ENCODE data around the gene CLINT1.
"Not testable (repeated sequence)": the region's sequence is repeated elsewhere in the genome, so short reads cannot be mapped to it uniquely, and the experiment has no call there.

CLINT1 gene

DNA sequence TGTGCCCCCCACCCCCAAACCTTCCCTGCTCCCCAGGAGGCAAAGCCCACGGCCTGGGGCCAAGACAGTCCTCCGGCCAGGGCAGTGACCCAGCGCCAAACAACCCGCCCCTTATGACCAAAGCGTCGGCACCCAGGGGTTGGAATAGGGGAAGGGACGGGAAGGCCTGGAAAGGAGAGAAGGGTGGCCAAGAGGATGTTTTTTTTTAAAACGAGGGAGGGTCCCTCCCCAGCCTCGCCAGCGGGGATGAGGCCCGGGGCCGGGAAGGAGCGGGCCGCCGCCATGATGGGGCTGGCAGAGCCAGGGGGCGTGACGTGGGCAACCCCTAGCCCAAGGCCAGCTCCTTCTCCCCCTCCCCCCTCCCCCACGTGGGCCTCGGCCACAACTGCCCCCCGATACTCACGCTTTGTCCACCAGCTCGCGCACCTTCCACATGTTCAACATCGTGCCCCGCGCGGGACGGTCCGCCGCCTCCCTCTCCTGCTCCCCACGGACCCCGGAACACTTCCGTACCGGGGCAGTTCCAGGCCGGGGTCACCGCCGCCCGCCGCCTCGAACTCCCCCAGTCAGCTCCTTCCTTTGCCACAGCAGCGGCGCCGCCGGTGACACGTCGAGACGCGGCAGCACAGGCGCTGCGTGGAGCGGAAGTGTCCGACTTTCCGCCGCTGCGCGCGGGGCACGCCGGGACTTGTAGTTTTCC, at the start of gene CLINT1:
TSS of gene CLINT1 (minus strand) at position 619 of the 700 bp plus-strand sequence. CDS start at position 444, 175 bp downstream.
- peak; percentile 81 for DNase-seq (ENCODE audit: low read depth)

DNA sequence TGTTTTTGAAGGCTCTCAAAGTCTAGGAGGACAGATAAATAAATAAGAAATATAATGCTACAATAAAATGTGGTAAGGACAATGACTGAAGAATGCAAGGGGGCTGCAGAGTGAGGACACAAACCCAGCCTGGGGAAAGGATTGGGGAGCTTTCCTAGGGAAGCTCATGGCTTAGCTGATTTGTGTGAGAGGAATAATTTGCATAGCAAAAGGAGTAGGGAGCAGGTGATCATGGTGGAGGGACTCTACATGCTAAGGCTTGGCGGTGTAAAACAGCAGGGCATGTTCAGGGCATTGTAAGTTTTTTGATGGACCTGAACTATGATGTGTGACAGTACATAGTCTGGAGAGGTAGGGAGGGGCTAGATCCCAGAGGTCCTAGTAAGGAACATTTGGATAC, 49.5 kb upstream of the CLINT1 start:
- DNase-seq (ENCODE audit: low read depth): no peak

DNA sequence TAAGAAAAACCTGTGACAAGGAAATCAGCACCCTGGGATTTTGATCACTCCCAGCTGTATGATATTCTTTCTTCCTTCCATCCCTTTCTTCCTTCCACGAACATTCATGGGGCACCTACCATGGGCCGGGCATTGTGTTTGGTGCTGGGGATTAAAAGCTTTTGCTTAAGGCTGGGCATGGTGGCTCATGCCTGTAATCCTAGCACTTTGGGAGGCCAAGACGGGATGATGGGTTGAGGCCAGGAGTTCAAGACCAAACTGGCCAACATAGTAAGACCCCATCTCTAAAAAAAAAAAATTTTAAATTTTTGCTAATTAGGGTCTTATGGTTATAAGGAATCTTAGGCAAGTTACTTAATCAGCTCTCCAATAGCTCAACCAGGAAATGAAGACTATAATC, 48.5 kb upstream of the CLINT1 start:
- no peak for DNase-seq (ENCODE audit: low read depth)

DNA sequence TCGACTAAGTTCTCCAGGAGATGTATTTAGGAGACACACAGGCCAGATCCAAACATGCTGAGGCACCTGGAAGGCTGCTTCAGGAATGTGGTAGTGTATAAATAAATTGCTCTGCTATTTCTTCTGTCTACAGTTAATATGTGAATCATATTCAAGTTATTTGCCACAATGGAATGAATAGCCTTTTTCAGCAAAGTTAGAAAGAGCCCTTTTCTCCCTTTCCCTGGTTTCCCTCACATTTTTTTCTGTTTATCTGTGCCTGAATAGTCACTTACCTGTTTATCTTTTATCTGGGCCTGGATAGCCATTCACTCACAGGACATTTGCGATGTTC, 44.1 kb upstream of the CLINT1 start:
- no peak for DNase-seq (ENCODE audit: low read depth)

DNA sequence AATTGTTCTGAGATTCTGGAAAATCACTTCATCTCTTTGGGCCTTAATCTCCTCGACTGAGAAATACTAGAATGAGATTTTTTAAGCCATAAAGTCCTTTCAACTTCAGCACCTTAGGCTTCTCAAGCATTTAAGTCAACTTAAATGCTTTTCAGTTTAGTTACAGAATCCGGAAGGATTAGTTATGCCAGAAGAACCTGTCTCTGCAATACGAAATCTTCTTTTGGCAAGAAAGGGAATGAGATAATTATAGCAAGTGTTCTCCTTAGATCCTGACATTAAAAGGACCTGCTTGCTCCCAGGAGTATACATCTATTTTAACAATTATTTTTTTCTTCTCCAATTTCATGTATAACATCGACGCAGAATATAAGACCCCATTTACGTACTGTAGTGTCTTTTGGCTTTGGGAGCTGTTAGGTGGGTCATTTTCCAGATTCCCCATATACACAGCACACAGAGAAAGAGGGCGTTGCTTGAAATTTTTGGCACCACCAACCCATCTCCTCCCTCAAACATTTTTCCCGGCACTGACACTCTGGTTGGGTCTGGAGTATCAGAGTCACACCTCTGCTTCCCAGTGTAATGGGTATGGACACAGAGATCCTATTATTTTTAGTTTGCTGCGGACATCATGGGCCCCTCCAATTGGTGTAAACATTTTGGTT, 43.6 kb upstream of the CLINT1 start:
- DNase-seq (ENCODE audit: low read depth): no peak

DNA sequence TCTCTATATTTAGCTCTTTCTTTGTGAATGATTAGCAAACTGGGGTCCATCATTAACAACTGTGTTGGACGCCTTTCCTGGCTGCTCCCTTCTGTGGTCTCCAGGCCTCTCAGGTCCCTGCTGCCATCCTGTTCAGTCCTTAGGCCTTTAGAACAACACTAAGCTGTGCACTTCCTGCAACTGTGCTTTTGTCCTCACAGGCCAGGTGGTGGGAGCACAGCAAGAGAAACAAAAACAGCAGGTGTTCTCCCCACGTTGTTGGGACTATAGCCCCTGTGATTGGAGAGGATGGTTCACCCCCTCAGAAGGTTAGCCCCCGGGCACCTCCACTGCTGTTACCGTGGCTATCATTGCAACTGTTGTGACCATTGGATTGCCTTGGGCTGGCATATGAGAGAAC, 41.7 kb upstream of the CLINT1 start:
- no peak for DNase-seq (ENCODE audit: low read depth)

DNA sequence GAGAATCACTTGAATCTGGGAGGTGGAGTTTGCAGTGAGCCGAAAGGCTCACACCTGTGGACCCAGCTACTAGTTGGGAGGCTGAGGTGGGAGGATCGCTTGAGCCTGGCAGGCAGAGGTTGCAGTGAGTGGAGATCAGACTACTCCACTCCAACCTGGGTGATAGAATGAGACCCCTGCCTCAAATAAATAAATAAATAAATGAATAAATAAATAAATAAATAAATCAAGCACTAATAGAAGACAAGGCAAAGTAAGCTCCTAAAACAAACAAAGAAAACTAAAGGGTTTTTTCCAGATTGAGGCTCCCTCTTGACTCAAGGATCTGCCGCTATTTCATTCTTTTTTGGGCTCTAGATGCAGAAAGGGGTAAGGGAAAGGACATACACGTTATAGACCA, 34.7 kb upstream of the CLINT1 start:
- no peak for DNase-seq (ENCODE audit: low read depth)

DNA sequence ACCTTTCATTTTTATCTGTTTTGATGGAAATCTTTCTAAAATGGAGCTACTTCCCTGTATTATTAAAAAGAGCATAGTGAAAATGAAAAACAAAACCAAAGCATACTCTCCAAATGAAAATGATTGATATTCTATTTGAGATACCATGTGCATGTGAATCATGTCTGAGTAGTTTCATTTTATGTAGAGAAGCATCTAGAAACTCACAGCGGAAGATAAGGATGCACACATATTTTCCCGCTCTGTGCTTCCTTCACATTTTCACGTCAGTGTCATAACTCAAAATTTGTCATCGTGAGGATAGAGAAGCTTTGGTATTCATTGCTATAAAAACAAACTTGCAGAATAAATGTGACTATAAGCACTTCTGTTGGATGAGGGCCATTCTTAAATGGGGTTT, 34.0 kb upstream of the CLINT1 start:
- no peak for DNase-seq (ENCODE audit: low read depth)

DNA sequence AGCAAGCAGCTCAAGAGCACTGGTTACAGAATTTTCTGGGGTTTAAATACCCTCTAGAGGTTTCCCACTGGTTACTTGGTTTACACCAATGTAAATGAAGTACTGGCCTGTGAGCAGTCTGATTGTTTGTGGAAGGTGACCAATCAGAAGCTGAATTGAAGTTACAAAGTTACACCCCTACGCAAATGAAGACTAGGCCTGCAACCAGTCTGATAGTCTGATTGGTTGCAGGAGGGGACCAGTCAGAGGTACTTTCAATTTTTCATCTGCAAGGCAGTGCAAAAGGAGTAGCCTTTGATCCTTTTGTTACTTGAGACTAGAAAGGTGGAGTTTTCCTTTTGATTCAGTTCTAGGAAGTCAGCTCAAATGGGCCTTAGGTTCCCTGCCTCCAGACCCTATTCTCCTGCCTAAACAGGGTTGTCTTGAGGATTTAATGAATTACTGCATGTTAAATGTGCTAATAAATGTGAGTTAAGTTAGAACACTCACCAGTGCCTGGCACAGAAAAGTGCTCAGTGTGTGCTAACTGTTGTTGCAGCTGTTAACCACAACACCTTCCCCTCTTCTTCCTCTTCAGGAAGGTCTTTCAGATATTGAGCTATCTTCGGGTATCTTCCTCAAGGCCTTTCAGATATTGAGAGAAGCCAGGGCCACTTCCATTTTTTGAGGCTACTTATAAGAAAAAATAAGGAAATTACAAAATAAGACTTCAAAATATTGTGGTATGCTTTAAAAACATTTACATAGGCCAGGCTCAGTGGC, 32.1 kb upstream of the CLINT1 start:
- no peak for DNase-seq (ENCODE audit: low read depth)

DNA sequence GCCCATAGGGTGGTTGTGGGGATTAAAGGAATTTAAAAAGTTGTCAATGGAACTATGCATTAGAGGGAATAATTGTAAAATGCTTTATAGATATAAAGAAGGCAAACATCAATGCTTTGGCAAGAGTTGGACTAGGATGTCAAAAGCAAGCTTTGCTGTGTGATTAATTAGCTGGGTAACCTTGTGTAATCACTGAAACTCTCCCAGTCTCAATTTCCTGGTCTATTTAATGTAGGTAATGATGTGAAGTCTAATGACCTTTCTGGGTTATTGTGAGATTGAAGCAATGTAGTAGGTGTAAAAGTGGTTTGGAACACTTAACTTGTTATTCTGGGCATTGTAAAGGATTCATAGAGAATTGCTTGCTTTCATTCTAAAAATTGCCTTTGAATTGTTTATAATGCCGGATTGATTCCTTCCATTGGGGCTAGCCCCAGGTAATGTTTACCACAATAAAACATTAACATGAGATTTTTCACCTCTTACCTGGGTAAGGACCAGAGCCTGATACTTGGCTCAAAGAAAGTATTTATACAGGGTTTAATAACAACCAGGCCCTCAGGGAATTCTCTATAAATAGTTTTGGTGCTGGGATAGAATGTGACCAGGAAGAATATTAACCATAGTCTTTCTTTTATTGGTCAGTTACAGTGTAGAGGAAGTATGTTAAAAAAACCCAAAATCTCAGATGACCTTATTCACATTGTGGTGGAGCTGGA, 30.0 kb upstream of the CLINT1 start:
- DNase-seq (ENCODE audit: low read depth): no peak

DNA sequence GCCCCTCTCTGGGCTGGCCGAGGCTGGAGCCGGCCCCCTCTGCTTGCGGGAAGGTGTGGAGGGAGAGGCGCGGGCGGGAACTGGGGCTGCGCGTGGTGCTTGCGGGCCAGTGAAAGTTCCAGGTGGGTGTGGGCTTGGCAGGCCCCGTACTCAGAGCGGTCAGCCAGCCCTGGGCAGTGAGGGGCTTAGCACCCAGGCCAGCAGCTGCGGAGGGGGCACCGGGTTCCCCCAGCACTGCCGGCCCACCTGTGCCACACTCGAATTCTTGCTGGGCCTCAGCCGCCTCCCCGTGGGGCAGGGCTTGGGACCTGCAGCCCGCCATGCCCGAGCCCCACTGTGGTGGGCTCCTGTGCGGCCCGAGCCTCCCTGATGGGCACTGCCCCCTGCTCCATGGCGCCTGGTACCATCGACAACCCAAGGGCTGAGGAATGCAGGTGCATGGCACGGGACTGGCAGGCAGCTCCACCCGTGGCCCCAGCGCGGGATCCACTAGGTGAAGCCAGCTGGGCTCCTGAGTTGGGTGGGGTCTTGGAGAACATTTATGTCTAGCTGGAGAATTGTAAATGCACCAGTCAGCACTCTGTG, 27.9 kb upstream of the CLINT1 start:
- DNase-seq (ENCODE audit: low read depth): no peak

DNA sequence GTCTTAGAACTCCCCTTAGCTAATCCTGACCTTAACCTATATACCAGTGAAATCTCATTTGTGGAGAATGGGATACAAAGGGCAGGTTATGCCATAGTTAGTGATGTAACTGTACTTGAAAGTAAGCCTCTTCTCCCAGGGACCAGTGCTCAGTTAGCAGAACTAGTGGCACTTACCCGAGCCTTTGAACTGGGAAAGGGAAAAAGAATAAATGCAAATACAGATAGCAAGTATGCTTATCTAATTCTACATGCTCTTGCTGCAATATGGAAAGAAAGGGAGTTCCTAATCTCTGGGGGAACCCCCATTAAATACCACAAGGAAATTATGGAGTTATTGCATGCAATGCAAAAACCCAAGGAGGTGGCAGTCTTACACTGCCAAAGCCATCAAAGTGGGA, 26.1 kb upstream of the CLINT1 start:
- DNase-seq (ENCODE audit: low read depth): not testable (repeated sequence)

DNA sequence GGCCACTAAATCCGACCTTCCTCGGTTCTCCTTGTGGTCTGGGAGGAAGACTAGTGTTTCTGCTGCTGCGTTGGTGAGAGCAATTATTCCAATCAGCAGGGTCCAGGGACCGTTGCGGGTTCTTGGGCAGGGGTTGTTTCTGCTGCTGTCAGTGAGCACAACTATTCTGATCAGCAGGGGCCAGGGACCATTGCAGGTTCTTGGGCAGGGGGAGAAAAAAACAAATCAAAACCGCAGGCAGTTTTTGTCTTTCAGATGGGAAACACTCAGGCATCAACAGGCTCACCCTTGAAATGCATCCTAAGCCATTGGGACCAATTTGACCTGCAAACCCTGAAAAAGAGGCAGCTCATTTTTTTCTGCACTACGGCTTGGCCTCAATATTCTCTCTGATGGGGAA, 22.6 kb upstream of the CLINT1 start:
- not testable (repeated sequence) for DNase-seq (ENCODE audit: low read depth)

DNA sequence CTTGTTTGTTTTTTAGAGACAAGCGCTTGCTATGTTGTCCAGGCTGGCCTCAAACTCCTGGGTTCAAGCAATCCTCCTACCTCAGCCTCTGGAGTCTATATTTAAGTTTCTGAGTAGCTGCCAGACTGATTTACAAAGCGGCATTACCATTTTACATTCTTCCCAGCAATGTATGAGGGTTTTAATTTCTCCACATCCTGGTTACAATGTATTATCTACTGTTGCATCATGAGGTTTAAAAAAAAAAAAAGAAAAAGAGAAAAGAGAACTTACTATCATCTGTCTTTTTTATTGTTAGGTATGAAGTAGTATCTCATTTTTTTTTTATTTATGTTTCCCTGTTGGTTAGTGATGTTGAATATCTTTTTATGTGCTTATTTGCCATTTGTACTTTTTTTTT, 18.9 kb upstream of the CLINT1 start:
- no peak for DNase-seq (ENCODE audit: low read depth)

DNA sequence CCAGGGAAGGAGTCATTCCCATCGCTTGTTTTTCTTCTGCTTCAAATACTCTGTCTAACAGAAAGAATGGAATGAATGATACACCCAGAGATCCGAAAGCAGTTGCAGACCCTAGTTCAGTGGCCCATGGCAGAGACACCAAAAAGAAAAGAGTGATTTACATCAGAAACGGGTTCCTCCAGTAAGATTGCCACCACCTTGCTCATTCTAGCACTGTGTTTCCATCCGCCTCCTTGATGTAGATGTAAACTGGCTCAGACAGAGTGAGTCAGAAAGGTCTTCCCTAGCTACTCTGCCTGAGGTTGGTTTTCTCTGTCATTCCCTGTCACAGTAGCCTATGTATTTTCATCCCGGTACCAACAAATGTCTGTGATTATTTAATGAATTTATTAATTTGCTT, 15.9 kb upstream of the CLINT1 start:
- DNase-seq (ENCODE audit: low read depth): no peak

DNA sequence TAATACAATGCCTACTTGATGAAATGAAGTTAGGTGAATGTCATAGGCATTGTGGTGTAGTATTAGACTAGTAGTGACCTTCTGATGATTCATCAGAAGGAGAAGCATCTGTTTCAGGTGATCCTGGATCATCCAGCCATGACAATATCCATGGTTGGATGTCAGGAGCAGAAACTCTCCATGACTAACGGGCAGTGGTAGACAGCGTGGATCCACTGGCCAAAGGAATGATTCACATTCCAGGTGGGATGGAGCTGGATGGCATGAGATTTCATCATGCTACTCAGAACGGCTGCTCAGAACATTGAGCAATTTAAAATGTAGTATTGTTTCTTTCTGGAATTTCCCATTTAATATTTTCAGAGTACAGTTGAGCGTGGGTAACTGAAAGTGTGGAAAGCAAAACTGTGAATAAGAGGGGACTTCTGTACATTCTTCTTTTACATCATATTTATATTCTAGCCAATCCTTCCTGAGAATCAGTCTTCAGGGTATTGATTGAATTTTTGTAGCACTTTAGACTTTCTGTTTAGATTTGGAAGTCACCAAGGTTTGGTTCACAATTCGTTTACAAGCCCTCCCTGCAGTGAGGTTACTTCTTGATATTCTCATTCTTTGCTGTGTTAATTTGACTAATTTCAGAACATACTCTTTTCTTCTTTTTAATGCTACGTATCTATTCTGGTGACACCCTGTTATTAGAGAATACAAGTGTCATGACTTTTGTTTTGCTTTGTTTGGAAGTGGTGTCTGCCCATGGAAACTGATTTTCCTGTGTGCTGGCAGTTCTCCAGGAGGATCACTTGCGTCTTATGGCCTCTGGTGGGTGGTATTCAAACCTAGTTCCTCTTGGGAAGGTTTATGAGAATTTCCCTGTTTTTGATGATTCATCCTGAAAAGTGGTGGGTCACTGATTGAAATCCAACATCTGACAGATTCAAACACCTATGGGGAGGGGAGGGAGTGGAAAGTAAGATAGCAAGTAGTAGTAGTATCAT, 12.2 kb upstream of the CLINT1 start:
- no peak for DNase-seq (ENCODE audit: low read depth)

DNA sequence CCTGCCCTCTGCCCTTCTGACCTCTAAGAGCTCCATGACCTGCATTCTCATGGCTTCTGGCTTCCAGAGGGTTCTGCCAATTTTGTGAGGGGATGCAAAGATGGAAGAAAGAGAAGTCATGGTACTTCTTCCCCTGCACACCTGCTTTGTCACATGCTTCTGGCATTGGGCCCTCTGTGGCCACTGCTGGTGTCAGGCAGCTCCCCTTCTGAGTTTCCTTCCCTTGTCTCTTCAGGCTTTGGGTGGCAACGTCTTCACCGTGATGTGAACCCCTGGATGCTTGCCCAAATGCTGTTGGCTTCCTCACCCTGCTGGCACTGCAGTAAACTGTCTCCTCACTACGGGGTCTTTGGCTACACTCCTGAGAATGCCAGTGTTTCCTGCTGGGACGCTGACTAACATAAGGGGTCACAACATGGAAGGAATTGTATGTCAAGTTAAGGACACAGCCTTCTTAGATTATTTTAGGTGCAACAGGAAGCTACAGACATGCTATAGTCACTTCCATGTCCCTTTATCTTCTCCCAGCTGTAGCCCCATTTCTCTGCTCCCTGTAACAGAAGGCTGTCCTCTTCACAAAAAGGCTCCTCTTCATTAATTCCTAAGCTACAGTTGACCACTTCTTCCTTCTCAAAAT, 8.9 kb upstream of the CLINT1 start:
- no peak for DNase-seq (ENCODE audit: low read depth)

DNA sequence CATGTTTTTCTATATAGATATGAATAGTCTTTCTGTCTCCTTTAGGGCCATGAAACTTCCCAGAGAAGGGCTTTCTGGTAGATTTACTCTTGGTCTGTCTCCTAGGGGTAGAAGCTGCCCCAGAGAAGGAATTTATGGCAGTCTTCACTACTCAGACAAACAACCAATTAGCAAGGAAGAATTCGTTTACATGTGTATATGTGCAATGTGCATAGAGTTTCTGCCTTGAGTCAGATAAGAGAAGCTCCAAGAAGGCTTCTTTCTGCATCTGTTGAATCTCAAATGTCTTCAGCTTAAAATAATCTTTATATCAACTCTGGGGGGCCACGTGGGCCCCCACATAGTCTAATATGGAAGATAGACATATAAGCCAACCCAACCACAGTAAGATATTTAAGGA, 7.6 kb upstream of the CLINT1 start:
- DNase-seq (ENCODE audit: low read depth): no peak

DNA sequence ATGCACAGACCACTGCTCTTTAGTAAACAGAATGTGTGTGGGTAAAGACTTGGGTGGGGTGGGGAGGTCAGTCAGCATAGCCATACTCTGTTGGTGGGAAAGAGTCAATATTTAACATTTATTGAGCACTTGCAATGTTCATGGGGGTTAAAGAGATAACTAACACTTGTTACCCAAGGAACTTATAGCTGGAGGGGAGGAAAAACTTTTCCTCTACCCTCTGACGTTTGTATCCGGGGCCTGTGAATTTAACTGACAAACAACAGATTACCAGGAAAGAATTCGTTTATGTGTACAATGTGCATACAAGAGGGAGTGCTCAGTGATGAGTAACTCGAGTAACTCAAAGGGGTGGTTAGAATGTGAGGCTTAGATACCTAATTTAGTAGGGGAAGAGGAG, 6.8 kb upstream of the CLINT1 start:
- no peak for DNase-seq (ENCODE audit: low read depth)

DNA sequence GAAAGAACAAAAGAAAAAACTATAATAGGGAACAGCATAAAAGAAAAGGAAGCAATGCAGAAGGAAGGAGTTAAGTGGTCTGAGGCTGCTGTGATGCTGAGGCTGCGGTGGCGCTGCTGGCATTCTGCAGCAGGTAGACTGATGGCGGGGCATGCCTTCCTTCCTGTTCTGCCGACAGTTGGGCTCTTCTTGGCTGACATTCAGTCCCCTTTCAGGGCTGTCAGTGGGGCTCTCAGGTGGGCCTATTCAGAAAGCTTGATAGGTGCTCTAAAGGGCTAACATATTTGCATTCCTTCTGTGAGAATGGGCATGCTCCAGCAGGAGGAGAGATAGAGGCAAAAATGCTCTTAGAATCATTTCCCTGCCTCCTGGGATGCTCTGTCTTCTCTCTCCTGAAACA, 5.1 kb upstream of the CLINT1 start:
- no peak for DNase-seq (ENCODE audit: low read depth)

Measured in activated T-helper 9 cell treated with anti-CD3 and anti-CD28 coated beads, Interleukin-2, amount 50 U/mL, for 16 hours (primary cell).